ENCODE data around the gene SLC35D3. TPM values are rescaled to one million over a fixed set of nuclear protein-coding genes. Genes with fewer than 3 reads are reported as not detected.

SLC35D3 gene
- polyA plus RNA-seq, 3 donors = not detected

- Histone ChIP-seq H4K20me1 (ENCODE audit: insufficient read depth, low read length) (no peaks in the 10 kb centered on the region), H3K9ac (ENCODE audit: insufficient read depth, low read length, poor library complexity, severe bottlenecking) (no peak overlapping the region), H3K4me1 (ENCODE audit: control insufficient read depth in 1 of 2, insufficient read depth in 2 of 2, low read length in 2 of 2) (no peaks in the 10 kb centered on the region), H3K79me2 (ENCODE audit: insufficient read depth, low read length) (no peaks in the 10 kb centered on the region), H3K27me3 (ENCODE audit: control insufficient read depth in 2 of 2, insufficient read depth in 2 of 2, low read length in 2 of 2) (peaks cover 7 to 8% of the 10 kb centered on the region in 2 donors), H3K4me3 (replicated peaks in 1 of 3; ENCODE audit: low read depth in 2 of 3, low read length in 3 of 3) (no peak overlapping the region), H3K27ac (ENCODE audit: low read depth in 1 of 2, low read length in 2 of 2) (no peak overlapping the region), H2AFZ (ENCODE audit: insufficient read depth, low read depth, low read length, poor library complexity, severe bottlenecking) (no peak overlapping the region), H3K4me2 (replicated peaks; ENCODE audit: extremely low read depth, low read length, poor library complexity, severe bottlenecking) (no peak overlapping the region), H3K9me3 (replicated peaks in 1 of 2; ENCODE audit: control insufficient read depth in 1 of 2, insufficient read depth in 1 of 2, low read length in 2 of 2) (no peaks in the 10 kb centered on the region), H3K36me3 (replicated peaks in 1 of 2; ENCODE audit: control insufficient read depth in 1 of 2, insufficient read depth in 2 of 2, low read length in 2 of 2) (no peaks in the 10 kb centered on the region)
- peaks cover 15 to 37% (median 18%) of the 10 kb centered on the region in 3 donors for H3K27me3 Mint-ChIP-seq (ENCODE audit: low read depth in 3 of 3)
- TF ChIP-seq CTCF (IDR thresholded peaks at IDR 0.05) = no peak
- intact Hi-C loops (cut with micrococcal nuclease) = no loop called here
- no peaks in the 10 kb centered on the region for H3K36me3 Mint-ChIP-seq
- no CpG with 5 or more reads among the region's 3 CpGs for WGBS (ENCODE audit: insufficient coverage)
- peaks cover 6% of the 10 kb centered on the region for H3K4me1 Mint-ChIP-seq
- no peak overlapping the region for H3K4me3 Mint-ChIP-seq
- DNase-seq = no peak
- H3K9me3 Mint-ChIP-seq = peaks cover 0 to 5% (median 0%) of the 10 kb centered on the region in 7 donors
- H3K27ac Mint-ChIP-seq = no peak overlapping the region
Observed at GRCh38 chr6:136960781-136961180, 38.7 kb downstream of the SLC35D3 start.

- H3K79me2 ChIP-seq (ENCODE audit: insufficient read depth, low read length) = no peaks in the 10 kb centered on the region
- DNase-seq = no peak
- Mint-ChIP-seq H3K9me3 (peaks cover 0 to 5% (median 0%) of the 10 kb centered on the region in 7 donors), H3K27me3 (ENCODE audit: low read depth in 3 of 3) (peaks cover 14 to 36% (median 17%) of the 10 kb centered on the region in 3 donors), H3K36me3 (no peaks in the 10 kb centered on the region), H3K4me3 (no peak overlapping the region), H3K4me1 (peaks cover 4% of the 10 kb centered on the region), H3K27ac (no peak overlapping the region)
- no peak overlapping the region for H3K4me2 ChIP-seq (replicated peaks; ENCODE audit: extremely low read depth, low read length, poor library complexity, severe bottlenecking)
- H3K36me3 ChIP-seq (replicated peaks in 1 of 2; ENCODE audit: control insufficient read depth in 1 of 2, insufficient read depth in 2 of 2, low read length in 2 of 2) = no peaks in the 10 kb centered on the region
- no peaks in the 10 kb centered on the region for H3K9me3 ChIP-seq (replicated peaks in 1 of 2; ENCODE audit: control insufficient read depth in 1 of 2, insufficient read depth in 1 of 2, low read length in 2 of 2)
- H3K27ac ChIP-seq (ENCODE audit: low read depth in 1 of 2, low read length in 2 of 2) = no peak overlapping the region
- WGBS (ENCODE audit: insufficient coverage) = 100% methylated on average over 3 of the region's 5 CpGs
- intact Hi-C loops (cut with micrococcal nuclease) = no loop called here
- H3K4me3 ChIP-seq (replicated peaks in 1 of 3; ENCODE audit: low read depth in 2 of 3, low read length in 3 of 3) = no peak overlapping the region
- no peaks in the 10 kb centered on the region for H3K4me1 ChIP-seq (ENCODE audit: control insufficient read depth in 1 of 2, insufficient read depth in 2 of 2, low read length in 2 of 2)
- no peaks in the 10 kb centered on the region for H4K20me1 ChIP-seq (ENCODE audit: insufficient read depth, low read length)
- no peak overlapping the region for H2AFZ ChIP-seq (ENCODE audit: insufficient read depth, low read depth, low read length, poor library complexity, severe bottlenecking)
- TF ChIP-seq CTCF (IDR thresholded peaks at IDR 0.05) = no peak
- H3K27me3 ChIP-seq (ENCODE audit: control insufficient read depth in 2 of 2, insufficient read depth in 2 of 2, low read length in 2 of 2) = peaks cover 5 to 7% of the 10 kb centered on the region in 2 donors
- H3K9ac ChIP-seq (ENCODE audit: insufficient read depth, low read length, poor library complexity, severe bottlenecking) = no peak overlapping the region
Observed at GRCh38 chr6:136961848-136962247, 39.7 kb downstream of the SLC35D3 start.
